GM18861 (cell line): ENCODE data around the gene ZDHHC13.

Experiments used
- ATAC-seq: cut with Tn5 transposase; IDR thresholded peaks from one replicate; pipeline ENCODE4 v1.9.1; 2021; ENCODE audit not compliant: unreplicated experiment

Gene ZDHHC13

GRCh38 chr11:19164881-19165280, 47.9 kb downstream of the ZDHHC13 start:
- ATAC-seq = no peak

GRCh38 chr11:19168090-19168489, 51.1 kb downstream of the ZDHHC13 start:
- ATAC-seq = no peak

- ATAC-seq = no peak
Observed at GRCh38 chr11:19173004-19173689, 56.2 kb downstream of the ZDHHC13 start.

- no peak for ATAC-seq
Observed at GRCh38 chr11:19173964-19174638, 57.1 kb downstream of the ZDHHC13 start.

GRCh38 chr11:19176629-19177186, 59.7 kb downstream of the ZDHHC13 start:
- ATAC-seq = no peak

GRCh38 chr11:19181531-19182261, 64.7 kb downstream of the ZDHHC13 start:
- ATAC-seq = no peak

- no peak for ATAC-seq
Observed at GRCh38 chr11:19183646-19184045, 66.7 kb downstream of the ZDHHC13 start.

- ATAC-seq = no peak
Observed at GRCh38 chr11:19185036-19185435, 68.1 kb downstream of the ZDHHC13 start.

- no peak for ATAC-seq
Observed at GRCh38 chr11:19185516-19186052, 68.6 kb downstream of the ZDHHC13 start.

- no peak for ATAC-seq
Observed at GRCh38 chr11:19187114-19187832, 70.3 kb downstream of the ZDHHC13 start.

- no peak for ATAC-seq
Observed at GRCh38 chr11:19187833-19188258, 70.9 kb downstream of the ZDHHC13 start.

- ATAC-seq = no peak
Observed at GRCh38 chr11:19191530-19192169, 74.7 kb downstream of the ZDHHC13 start.

- no peak for ATAC-seq
Observed at GRCh38 chr11:19193916-19194315, 76.9 kb downstream of the ZDHHC13 start.

- ATAC-seq = no peak
Observed at GRCh38 chr11:19194620-19195308, 77.8 kb downstream of the ZDHHC13 start.

GRCh38 chr11:19196432-19196831, 79.5 kb downstream of the ZDHHC13 start:
- ATAC-seq = no peak

- no peak for ATAC-seq
Observed at GRCh38 chr11:19199048-19199447, 82.1 kb downstream of the ZDHHC13 start.

GRCh38 chr11:19199771-19200170, 82.8 kb downstream of the ZDHHC13 start:
- ATAC-seq = no peak

GRCh38 chr11:19200410-19201201, 83.6 kb downstream of the ZDHHC13 start:
- no peak for ATAC-seq
